CD4-positive, alpha-beta T cell (primary cell): Measurements from ENCODE around the gene NMU. TPM values are rescaled to one million over a fixed set of nuclear protein-coding genes. Genes with fewer than 3 reads are reported as not detected.

Source experiments
- ATAC-seq: fragments of 200-7000 bp; cut with Tn5 transposase; one replicate; pipeline ENCODE4 v1.10.0; 2022; ENCODE audit warnings: mild to moderate bottlenecking; ENCODE audit not compliant: poor library complexity
- CTCF ChIA-PET: fragments of 350-600 bp; sonication (Branson Sonifier 250); formaldehyde crosslinking; loops from one replicate; lab custom pipeline; 2021; ENCODE audit warnings: antibody characterized with exemption, inconsistent platforms; lab: Charles Lee
- POLR2A ChIA-PET: fragments of 350-600 bp; sonication (Branson Sonifier 250); formaldehyde crosslinking; loops from one replicate; lab custom pipeline; 2021; ENCODE audit warnings: antibody characterized with exemption, inconsistent platforms; lab: Charles Lee
- DNase-seq, 14 experiments: peaks; one replicate each; pipeline ENCODE4 v3.0.0-alpha.2; 2013 to 2020; ENCODE audit warnings: mixed read lengths in 2 of 14
- H3K27ac ChIP-seq, 2 donors: one replicate each; pipeline versions ENCODE4 v1.5.1 to v1.7.0; 2013; ENCODE audit warnings: low read length in 2 of 2, low read depth in 1 of 2, mild to moderate bottlenecking in 1 of 2
- H3K27me3 ChIP-seq, 2 experiments: 1 replicate in 1 of 2; 2 replicates in 1 of 2; pipeline versions ENCODE4 v1.6.1 to v1.7.0; 2013; ENCODE audit warnings: low read length in 2 of 2, control low read depth in 1 of 2, mild to moderate bottlenecking in 1 of 2, moderate library complexity in 1 of 2; ENCODE audit not compliant: insufficient read depth in 2 of 2, control insufficient read depth in 1 of 2
- H3K36me3 ChIP-seq: one replicate; pipeline ENCODE4 v1.6.1; 2013; ENCODE audit warnings: low read length, control low read depth; ENCODE audit not compliant: insufficient read depth
- H3K4me1 ChIP-seq: one replicate; pipeline ENCODE4 v1.6.1; 2013; ENCODE audit warnings: low read length, control low read depth; ENCODE audit not compliant: insufficient read depth
- H3K4me3 ChIP-seq: one replicate; pipeline ENCODE4 v1.5.1; 2013; ENCODE audit warnings: mild to moderate bottlenecking, low read length, moderate library complexity
- H3K9me3 ChIP-seq, 2 experiments: 1 replicate in 1 of 2; 2 replicates in 1 of 2; pipeline versions ENCODE4 v1.6.1 to v1.7.0; 2013; ENCODE audit warnings: low read length in 2 of 2, mild to moderate bottlenecking in 2 of 2, control low read depth in 1 of 2, moderate library complexity in 1 of 2; ENCODE audit not compliant: control insufficient read depth in 1 of 2, insufficient read depth in 1 of 2
- H3K27ac Mint-ChIP-seq: one replicate; pipeline ENCODE4 v1.8.0; 2020; ENCODE audit warnings: mixed read lengths
- H3K27me3 Mint-ChIP-seq: one replicate; pipeline ENCODE4 v1.8.0; 2021; ENCODE audit warnings: mixed read lengths
- H3K36me3 Mint-ChIP-seq: one replicate; pipeline ENCODE4 v1.8.0; 2021; ENCODE audit warnings: low read depth, mixed read lengths
- H3K4me1 Mint-ChIP-seq: one replicate; pipeline ENCODE4 v1.8.0; 2021; ENCODE audit warnings: low read depth, mixed read lengths
- H3K4me3 Mint-ChIP-seq: one replicate; pipeline ENCODE4 v1.8.0; 2020; ENCODE audit warnings: mild to moderate bottlenecking, mixed read lengths
- H3K9me3 Mint-ChIP-seq: one replicate; pipeline ENCODE4 v1.8.0; 2020; ENCODE audit warnings: mixed read lengths
- CTCF ChIP-seq: fragments of 200-600 bp; IDR thresholded peaks from one replicate; pipeline ENCODE4 v1.8.0; 2022; ENCODE audit warnings: antibody characterized with exemption, mild to moderate bottlenecking
- intact Hi-C, 2 experiments: fragments of 100-400 bp; cut with DNase I in 1 of 2; cut with micrococcal nuclease in 1 of 2; formaldehyde crosslinking; loops; one replicate each; pipeline versions ENCODE4 v1.15.1 to v1.9.0; 2023 to 2025; cut with DNase I, micrococcal nuclease
- total RNA-seq, 174 experiments: library from RNA in 2 of 174; stranded (reverse) in 2 of 174; gene quantifications; one replicate each; pipeline ENCODE4 v1.2.3 and lab custom pipeline; 2021 to 2026

Gene NMU
- total RNA-seq, 2 experiments from 2014 or later: not detected

GRCh38 chr4:55661398-55662056 lies 25.4 kb upstream of the NMU start:
- no peak for ATAC-seq
- TF ChIP-seq CTCF: no peak

GRCh38 chr4:55658657-55659056 lies 22.6 kb upstream of the NMU start:
- Histone ChIP-seq H3K4me3 (no peak overlapping the region), H3K4me1 (no peaks in the 10 kb centered on the region), H3K9me3 (no peaks in the 10 kb centered on the region), H3K27ac (no peak overlapping the region), H3K36me3 (no peaks in the 10 kb centered on the region), H3K27me3 (peaks cover 0 to 2% of the 10 kb centered on the region in 2 experiments)
- no peak for ATAC-seq
- Mint-ChIP-seq H3K36me3 (no peaks in the 10 kb centered on the region), H3K4me3 (no peak overlapping the region), H3K4me1 (no peaks in the 10 kb centered on the region), H3K27me3 (peaks cover 4% of the 10 kb centered on the region), H3K27ac (no peak overlapping the region), H3K9me3 (no peaks in the 10 kb centered on the region)
- intact Hi-C loops: no loop called here
- ChIA-PET CTCF (no interaction called here), POLR2A (no interaction called here)
- no peak for TF ChIP-seq CTCF
- no peak for DNase-seq

More at GRCh38 chr4:55661398-55662056, 25.4 kb upstream of the NMU start:
- H3K9me3 Mint-ChIP-seq: no peaks in the 10 kb centered on the region
- H3K36me3 ChIP-seq: no peaks in the 10 kb centered on the region
- peaks cover 6% of the 10 kb centered on the region for H3K27me3 Mint-ChIP-seq
- no peaks in the 10 kb centered on the region for H3K4me1 ChIP-seq
- POLR2A ChIA-PET: no interaction called here
- intact Hi-C loops: no loop called here
- H3K9me3 ChIP-seq: no peaks in the 10 kb centered on the region
- CTCF ChIA-PET: no interaction called here
- H3K36me3 Mint-ChIP-seq: no peaks in the 10 kb centered on the region
- H3K27ac Mint-ChIP-seq: no peak overlapping the region
- H3K4me3 Mint-ChIP-seq: no peak overlapping the region
- H3K4me1 Mint-ChIP-seq: no peaks in the 10 kb centered on the region
- H3K4me3 ChIP-seq: no peak overlapping the region
- H3K27me3 ChIP-seq: peaks cover 0 to 2% of the 10 kb centered on the region in 2 experiments
- no peak overlapping the region for H3K27ac ChIP-seq
- no peak for DNase-seq

GRCh38 chr4:55654131-55654530 lies 18.0 kb upstream of the NMU start:
- no peaks in the 10 kb centered on the region for H3K9me3 Mint-ChIP-seq
- POLR2A ChIA-PET: no interaction called here
- intact Hi-C loops: no loop called here

More at GRCh38 chr4:55654131-55654530, 18.0 kb upstream of the NMU start:
- DNase-seq (no peak), ATAC-seq (no peak)
- H3K9me3 ChIP-seq: no peaks in the 10 kb centered on the region
- no peak overlapping the region for H3K4me3 Mint-ChIP-seq
- no peak overlapping the region for H3K27ac Mint-ChIP-seq
- H3K27me3 ChIP-seq: no peaks in the 10 kb centered on the region
- H3K4me1 Mint-ChIP-seq: no peaks in the 10 kb centered on the region
- H3K36me3 Mint-ChIP-seq: no peaks in the 10 kb centered on the region
- H3K27me3 Mint-ChIP-seq: peaks cover 16% of the 10 kb centered on the region
- CTCF ChIA-PET: no interaction called here
- no peaks in the 10 kb centered on the region for H3K36me3 ChIP-seq
- H3K4me1 ChIP-seq: no peaks in the 10 kb centered on the region
- H3K4me3 ChIP-seq: no peak overlapping the region
- no peak for TF ChIP-seq CTCF
- no peak overlapping the region for H3K27ac ChIP-seq
